Measurements from ENCODE around the gene ELMO1.
"Not testable (repeated sequence)": the region's sequence is repeated elsewhere in the genome, so short reads cannot be mapped to it uniquely, and the experiment has no call there.

The ELMO1 gene

DNA sequence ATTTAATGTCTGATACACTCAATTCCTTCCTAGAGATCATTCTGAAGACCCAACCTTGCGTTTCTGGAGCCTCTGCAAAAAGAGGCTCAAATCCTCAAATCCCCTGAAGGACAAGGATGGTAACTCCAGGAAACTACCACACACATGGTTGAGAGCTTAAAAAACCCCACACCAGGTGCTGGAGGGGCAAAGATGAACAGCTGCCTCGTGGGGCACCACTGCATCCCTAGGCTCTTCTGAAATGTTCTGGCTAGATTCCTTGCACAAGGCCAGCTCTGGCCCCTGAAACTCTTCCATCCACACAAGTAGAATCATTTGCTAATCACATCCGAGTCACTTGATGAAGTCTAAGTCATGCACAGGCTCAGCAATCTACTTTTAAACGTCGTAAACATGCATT lies 286.6 kb downstream of the ELMO1 start:
- no peak for DNase-seq

DNA sequence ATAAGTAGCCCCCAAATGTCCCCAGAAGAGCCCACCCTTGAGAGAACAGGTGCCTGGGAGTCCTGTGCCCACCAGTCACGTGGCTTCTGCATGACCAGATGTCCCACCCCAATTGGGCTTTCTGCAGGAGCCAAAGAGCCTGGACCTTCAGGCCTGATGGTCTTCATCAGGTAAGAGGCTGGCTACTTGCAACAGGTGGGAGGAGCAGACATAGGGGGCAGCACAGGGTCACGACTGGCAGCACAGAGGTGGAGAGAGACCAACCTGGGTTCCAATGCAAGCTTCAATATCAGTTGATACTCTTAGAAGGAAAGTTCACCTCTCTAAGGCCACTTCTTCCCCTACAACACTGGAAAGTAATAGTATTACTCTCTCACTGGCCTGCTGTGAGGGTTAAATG lies 288.0 kb downstream of the ELMO1 start:
- DNase-seq = no peak

DNA sequence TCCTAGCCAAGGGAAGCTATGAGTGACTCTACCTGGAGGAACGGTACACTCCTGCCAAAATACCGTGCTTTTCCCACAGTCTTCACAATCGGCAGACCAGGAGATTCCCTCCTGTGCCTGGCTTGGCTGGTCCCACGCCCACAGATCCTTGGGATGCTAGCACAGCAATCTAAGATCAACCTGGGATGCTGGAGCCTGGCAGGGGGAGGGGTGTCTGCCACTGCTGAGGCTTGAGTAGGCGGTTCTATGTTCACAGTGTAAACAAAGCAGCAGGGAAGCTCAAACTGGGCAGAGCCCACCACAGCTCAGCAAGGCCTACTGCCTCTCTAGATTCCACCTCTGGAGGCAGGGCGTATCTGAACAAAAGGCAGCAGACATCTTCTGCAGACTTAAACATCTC lies 295.3 kb downstream of the ELMO1 start:
- DNase-seq = no peak

DNA sequence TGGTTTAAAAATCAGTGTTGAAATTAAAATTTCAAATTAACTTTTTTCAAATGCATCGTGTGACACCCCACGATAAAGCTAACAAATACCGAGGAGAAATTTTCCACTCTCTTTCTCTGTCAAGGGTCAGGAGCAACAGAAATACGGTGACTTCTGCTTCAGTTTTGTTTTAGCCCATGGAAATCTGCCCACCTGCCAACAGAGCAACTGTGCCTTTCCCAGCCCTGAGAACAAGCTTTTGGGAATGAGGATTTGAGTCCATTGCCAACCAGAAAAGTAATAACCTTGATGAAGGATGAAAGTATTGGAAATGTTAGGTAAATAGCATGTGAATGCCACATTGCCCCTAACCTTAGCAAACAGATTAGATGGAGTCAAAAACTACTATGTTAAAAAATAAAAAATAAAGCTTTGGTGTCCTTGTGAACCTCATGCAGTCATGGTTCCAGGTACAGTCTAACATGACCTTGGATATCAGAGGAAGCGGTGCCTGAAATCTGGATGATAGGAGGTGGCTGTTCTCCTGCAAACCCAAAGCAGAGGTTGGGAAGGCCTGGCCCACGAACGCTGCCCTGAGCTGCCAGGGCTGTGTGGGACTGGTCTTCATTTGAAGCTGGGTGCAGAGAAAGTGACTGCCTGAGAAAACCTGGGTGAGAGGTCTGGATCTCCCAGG lies 296.8 kb downstream of the ELMO1 start:
- DNase-seq = no peak

DNA sequence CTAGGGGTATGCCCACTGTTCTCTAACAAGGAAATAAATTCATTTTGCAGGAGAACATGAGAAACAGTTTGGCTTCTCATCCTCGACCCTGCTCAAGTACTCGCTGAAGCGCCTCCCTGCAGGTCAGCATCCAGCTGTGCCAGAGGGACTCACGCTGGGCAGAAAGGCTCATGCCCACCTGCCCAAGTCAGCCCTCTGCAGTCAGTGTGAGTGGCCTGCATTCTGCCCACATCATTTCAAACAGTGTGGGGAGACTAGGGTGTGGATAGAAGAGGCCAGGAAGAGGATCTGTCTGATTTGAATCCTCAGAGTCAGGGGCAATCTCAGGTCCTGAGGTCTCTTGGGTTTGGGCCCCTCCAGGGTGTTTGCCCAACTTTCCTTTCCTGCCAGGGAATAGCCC lies 297.8 kb downstream of the ELMO1 start:
- DNase-seq = no peak

DNA sequence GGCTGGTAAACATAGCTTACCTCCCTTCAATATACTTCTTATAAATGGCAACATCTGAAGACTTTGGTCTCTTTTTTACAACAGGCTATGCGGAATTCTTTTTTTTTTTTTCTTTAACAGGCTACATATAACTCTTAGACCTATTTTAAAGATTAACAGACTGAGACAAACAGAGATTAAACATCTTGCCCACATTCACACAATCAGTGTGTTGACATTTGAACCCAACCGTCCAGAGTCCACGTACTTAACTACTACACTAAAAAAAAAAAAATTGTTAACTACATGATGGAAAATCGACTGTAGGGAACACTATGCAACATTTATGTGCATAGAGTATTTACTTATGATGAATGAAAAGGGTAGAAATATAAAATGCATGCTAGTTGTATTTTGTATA lies 298.5 kb downstream of the ELMO1 start:
- DNase-seq = no peak

DNA sequence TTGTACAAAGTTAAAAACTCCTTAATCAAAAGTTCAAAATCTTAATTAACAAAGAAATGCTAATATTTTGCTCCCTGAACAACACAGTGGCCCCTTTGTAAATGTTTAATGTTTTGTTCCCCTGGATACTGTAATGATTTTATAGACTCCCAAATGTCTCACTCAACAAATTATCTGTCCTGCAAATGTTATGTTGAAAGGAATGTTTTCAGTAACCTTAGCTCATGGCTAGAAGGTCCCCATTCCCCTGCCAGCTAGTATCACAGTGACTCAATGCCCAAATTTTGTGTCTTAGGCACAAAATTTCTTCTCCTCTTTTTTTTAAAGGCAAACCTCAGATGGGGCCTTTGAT lies 298.9 kb downstream of the ELMO1 start:
- DNase-seq = no peak

DNA sequence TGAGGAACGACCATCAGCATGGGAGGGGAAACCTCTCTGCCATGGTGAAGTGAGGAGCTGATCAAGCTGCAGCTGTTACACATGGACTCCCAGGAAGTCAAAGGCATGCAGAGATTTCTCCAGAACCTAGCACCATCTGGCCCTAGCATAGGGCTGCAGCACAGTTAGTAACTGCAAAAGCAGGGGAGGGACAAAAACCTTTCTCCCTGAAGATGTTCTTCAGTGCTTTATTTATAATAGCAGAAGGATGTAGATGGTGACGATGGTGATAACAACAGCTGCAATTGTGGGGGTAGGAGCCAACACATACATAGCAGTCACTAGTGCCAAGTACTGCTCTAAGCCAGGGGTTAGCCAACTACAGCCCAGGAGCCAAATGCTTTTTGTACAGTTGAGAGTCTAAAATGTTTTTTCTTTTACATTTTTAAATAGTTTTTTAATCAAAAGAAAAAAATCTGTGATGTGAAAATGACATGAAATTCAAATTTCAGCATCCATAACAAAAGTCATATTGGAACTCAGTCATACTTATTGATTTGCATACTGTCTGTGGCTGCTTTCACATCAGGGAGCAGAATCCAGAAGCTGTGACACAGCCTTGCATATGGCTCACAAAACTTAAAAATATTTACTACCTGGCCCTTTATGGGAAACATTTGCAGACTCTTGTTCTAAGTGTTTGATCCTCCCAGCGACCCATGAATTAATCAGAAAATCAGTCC lies 299.5 kb downstream of the ELMO1 start:
- DNase-seq = no peak

DNA sequence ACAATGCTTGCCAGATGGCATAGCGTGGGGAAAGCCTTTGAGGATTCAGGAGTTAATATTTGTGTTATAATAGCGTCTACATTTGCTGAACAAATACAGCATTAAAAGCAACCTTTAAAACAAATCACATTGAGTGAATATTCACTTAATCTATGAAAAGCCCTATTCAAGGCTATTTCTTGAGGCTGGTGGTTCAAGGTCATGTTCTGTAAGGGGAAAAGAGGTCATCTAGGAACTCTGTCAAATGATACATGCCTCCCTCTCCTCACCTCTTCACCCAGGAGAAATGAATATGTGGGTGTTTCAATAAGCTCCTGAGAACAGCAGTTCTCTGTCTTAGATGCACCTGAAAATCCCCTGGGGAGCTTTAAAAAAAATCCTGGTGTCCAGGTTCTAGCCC lies 303.0 kb downstream of the ELMO1 start:
- no peak for DNase-seq

DNA sequence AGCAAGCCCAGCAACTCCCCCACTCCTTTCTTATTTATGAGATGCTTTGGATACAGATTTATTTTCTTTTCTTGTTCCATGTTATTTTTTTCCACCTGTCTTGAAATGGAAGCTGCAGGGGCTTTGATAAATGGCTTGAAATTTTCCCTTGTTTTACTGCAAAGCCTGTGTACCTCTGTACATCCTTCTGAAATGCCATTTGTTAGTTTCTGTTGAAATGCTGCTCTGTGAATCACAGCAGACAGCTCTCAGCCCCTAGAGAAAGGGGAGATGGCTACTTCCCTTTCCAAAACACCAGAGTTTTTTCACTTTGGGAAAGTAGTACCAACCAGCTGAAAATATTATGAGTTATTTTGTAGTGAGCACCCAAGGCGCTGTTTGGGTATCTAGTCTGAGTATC lies 304.2 kb downstream of the ELMO1 start:
- no peak for DNase-seq

DNA sequence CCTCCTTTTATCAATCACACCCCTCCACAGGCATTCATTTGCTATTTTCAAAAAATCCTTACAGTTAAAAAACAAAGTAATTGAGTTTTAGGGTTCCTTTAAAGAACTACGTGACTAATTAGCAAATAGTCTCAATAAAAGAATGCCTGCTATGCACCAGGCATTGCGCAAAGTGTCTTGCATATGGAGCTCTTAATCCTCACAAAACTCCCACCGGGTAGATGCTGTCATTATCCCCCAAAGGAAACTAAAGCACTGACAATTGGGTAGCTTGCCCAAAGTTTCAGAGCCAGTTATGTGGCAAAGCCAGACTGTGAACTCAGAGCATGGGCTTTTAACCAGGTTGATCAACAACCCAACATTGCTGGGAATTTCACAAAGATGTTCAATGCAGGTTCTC lies 305.7 kb downstream of the ELMO1 start:
- no peak for DNase-seq

DNA sequence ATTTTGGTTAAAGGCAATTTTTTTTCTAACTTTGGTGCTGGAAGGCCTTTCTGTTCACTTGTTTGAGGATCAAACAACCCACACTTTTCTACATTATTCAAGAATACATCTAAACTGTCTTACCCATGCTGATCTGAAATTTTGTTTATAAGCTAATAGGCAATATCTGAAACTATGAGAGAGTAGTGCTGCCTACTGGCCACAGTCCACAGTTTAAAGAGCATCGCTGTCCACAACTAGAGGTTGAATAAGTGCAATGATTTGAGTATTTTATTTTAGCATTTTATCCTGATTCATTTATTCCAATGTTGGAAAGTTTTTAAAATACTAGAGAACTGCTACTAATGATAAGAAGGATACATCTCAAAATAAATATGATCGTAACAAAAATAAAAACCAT lies 306.9 kb downstream of the ELMO1 start:
- DNase-seq = no peak

DNA sequence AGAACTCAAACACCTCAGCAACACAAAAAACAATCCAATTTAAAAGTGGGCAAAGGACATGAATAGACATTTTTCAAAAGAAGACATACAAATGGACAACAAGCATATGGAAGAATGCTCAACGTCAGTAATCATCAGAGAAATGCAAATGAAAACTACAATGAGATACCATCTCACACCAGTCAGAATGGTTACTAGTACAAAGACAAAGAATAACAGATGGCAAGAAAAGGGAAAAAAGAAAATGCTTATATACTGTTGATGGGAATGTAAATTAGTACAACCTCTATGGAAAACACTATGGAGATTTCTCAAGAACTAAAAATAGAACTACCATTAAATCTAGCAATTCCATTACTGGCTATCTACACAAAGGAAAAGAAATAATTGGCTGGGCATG lies 314.8 kb downstream of the ELMO1 start:
- DNase-seq = not testable (repeated sequence)

DNA sequence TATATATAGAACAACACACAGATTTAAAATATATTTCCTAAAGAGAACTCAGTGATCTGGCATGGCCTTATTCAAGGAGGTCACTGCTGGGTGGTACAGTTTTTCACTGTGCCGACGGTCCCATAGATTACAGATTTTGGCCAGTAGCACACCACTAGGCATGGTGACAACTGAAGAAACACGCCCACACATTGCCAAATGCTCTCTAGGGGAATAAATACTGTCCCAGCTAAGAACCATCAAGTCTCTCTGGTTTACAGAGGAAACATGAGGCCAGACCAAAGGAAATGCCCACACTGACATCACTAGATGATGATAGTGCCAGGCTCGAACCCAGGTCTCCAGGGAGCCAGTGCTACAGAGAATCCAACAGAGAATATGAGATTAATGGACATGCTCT lies 316.8 kb downstream of the ELMO1 start:
- no peak for DNase-seq

DNA sequence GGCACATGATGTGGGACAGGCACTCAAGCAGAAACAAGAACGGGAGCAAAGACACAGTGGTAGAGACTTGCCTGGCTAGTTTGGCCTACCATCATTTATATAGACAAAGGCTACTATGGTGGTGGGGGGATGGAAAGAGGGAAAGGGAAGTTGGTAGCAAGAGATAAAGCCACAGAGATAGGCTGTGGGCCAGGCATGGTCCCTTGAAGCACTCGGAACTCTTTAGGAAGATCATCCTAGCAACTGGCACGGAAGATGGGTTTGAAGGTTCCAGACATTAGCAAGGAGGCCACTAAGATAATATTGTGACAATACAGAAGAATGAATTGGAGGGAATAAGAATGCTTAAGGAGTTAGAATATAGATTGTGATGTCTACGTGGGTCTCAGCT lies 319.6 kb downstream of the ELMO1 start:
- no peak for DNase-seq

DNA sequence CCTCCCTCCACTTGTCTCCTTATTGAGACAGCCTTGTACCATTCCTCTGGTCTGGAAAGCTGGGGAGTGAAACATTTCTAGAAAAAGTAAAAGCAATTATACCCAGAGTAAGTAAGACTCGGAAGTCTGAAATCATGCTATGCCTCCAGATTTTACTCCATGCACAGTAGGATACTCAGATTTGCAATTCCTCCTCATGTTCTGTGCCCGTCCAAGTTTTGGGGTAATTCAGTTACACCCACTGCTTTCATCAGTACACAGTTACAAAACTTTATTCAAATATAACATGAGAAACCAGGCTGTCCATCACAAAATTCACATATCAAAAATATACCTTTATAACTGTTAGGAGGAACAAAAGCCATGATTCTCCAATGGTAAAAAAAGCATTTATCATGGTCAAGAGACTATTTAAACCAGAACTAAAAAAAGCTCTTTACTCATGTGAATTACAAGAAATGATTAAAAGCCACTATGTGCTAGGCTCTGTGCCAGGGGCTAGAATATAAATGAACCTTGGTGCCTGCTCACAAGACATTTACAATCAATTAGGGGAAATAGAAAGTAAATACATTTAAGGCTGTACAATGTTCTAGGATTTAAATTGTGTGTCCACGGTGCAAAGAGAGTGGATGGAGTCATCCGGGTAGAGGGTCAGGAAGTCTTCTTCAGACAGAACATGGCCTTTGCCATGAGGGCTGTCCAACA lies 320.2 kb downstream of the ELMO1 start:
- no peak for DNase-seq

DNA sequence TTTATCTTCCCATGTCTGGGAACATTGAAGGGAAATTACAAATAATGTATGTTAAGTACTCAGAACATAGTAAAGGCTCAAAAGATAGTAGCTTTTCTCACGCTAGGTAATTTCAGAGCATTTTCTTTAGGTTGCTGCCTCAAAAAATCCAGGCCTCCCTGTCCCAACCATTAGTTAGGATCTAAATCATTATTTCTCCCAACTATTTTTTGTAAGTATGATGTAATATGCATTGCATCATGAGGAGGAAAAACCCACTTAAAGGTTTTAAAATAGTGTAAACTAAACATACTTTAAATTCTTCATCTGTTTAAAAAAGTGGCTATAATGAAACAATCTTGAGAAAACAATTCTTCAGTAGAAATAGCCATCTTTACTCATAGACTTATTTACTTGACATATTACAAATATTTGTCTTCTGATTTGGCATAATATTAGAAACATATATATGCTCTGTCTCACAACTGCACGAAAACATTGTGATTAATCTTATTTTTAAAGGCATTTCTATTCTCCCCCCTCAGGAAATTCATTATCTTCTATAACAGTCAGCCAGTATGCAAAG lies 329.3 kb downstream of the ELMO1 start:
- DNase-seq = no peak

DNA sequence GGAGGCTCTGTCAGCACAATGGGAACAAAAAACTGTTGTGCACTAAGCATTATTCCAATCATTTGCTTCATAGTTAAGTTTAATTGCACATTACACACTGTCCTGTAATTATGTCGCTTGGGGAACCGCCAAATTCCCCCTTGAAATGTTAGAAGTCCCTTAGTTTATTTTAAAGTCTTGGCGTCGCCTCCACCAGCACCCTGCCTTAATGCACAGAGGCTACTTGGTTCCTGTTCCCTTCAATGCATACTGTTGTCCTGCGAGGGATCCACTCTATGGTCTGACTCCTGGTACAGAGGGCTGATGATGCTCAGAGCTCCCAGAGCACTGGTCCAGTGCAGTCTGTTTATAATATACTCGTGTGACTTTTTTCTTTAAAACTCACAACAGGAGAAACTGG lies 330.7 kb downstream of the ELMO1 start:
- DNase-seq = no peak

DNA sequence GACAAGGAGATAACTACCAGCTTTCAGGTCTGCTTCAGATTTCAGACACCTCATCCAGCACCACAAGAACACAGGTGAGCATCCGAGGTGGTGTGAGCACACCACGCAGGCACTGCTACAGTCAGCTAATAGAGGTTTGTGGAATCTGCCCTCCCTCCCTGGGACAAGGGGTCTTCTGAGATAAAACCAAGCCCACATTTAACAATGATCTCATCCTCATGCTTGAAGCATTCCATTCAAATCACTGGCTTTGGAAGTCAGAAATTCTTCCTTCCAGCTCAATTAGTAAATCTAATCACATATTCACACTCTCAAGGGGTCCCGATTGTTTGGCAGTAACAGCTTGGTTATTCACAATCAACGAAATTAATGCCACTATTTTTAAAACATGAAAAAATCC lies 331.4 kb downstream of the ELMO1 start:
- DNase-seq = no peak

DNA sequence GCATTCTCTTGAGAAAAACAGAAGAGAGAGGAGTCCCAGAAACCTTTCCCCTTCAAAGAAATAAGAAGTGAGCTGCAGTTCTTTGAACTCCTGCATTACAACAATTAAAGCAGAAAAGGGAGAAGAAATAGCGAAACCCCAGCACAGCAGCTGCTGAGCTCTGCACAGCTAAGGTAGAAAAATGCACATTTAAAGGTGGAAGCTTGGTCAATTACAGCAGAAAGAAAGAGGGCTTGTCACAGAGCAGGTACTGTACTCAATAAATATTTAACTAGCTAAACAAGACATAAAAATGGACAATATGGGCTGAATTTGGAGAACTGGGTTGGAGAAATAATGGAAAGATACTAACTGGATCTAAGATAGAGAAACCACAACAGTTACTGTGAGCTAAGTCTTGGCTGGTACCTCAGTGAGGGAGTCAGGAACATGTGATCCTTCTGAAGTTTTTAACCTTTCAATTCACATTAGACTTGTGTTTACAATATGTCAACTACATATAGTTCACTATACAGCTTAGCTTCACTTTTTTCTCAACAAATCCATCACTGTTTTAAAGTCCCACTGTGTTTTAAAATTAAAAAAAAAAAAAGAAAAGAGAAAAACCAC lies 332.5 kb downstream of the ELMO1 start:
- DNase-seq = no peak

DNA sequence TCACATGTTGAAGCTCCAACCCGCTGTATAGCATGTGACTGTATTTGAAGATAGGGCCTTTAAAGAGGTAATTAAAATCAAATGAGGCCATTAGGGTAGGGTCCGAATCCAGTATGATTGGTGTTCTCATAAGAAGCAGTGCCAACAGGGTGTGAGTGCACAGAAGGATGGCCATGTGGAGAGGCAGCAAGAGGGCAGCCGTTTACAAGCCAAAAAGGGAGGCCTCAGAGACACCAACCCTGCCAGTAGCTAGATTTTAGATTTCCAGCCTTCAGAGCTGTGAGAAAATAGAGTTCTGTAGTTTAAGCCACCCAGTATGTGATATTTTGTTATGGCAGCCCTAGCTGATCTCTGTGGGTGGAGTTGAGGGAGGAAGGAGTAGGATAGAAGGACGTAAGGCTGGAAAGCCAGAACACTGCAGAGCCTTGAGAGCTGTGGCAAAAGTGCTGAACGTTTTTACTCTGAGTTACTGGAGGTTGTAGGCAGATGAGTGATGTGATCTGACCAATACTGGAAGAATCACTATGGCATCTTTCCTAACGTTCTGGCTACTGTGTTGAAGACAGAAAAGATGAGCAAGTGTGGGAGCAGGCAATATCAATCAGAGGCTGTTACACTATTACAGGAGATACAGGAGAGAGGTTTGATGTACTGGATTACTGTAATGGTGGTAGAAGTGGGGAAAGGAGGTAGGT lies 334.9 kb downstream of the ELMO1 start:
- DNase-seq = no peak

DNA sequence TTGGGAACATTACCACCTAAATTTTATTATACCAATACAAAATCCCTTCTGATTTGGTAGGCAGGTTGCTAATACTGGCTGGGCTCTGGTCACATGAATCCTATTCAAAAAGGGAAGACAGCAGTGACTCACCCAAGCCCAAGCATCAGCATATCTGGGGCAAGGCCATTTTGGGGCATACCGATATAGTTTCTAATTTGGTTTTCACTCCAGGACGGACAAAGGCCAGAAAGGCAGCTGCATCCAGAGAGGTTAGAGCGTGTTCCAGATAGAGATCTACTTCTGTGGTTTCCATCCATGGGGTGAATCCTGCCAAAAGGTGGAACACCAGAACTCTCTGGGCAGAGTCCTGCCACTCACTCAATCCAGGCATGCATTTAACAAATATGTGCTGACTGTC lies 335.8 kb downstream of the ELMO1 start:
- DNase-seq = no peak

DNA sequence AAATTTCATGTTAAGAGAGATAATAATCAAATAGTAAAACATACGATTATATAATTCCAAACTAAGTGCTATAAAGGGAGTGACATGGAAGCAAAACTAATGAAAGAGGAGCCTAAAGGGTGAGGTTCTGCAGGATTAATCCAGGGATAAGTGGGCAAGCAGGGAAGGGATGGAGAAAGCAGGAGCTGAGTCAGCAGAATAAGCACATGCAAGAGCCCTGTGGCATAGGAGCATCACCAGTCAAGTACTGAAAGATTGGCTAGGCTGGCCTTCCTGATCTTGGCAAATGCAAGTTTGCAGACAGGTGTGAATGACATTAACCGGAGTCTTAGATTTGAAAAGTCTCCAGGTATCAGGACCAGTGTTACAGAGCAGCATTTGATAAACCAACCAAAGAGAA lies 336.4 kb downstream of the ELMO1 start:
- DNase-seq = no peak

Measured in CD4-positive, alpha-beta T cell treated with Interleukin-17A for 4 hours (primary cell).